ENCODE results near the gene GATA5.

Gene GATA5

GRCh38 chr20:62487118-62487517 lies 11.3 kb upstream of the GATA5 start:
- DNase-seq = no peak

GRCh38 chr20:62486484-62486883 lies 10.7 kb upstream of the GATA5 start:
- no peak for DNase-seq

- DNase-seq = no peak
These were observed 9.9 kb upstream of the GATA5 start for GRCh38 chr20:62485701-62486089.

GRCh38 chr20:62485062-62485700 lies 9.4 kb upstream of the GATA5 start:
- no peak for DNase-seq

- DNase-seq = no peak
These were observed 8.7 kb upstream of the GATA5 start for GRCh38 chr20:62484478-62484877.

GRCh38 chr20:62483613-62484458 lies 8.0 kb upstream of the GATA5 start:
- DNase-seq = no peak

- no peak for DNase-seq
These were observed 7.2 kb upstream of the GATA5 start for GRCh38 chr20:62482974-62483373.

- no peak for DNase-seq
These were observed 6.5 kb upstream of the GATA5 start for GRCh38 chr20:62482146-62482809.

- no peak for DNase-seq
These were observed 5.8 kb upstream of the GATA5 start for GRCh38 chr20:62481425-62482145.

GRCh38 chr20:62480318-62480717 lies 4.5 kb upstream of the GATA5 start:
- DNase-seq = no peak

- no peak for DNase-seq
These were observed 3.9 kb upstream of the GATA5 start for GRCh38 chr20:62479656-62480055.

GRCh38 chr20:62479156-62479555 lies 3.4 kb upstream of the GATA5 start:
- DNase-seq = no peak

- no peak for DNase-seq
These were observed 2.1 kb upstream of the GATA5 start for GRCh38 chr20:62477669-62478455.

GRCh38 chr20:62476056-62476838 lies 452 bp upstream of the GATA5 start:
- no peak for DNase-seq

GRCh38 chr20:62475027-62475771 lies 596 bp downstream of the GATA5 start:
- no peak for DNase-seq

- no peak for DNase-seq
These were observed 1.2 kb downstream of the GATA5 start for GRCh38 chr20:62474604-62475026.

GRCh38 chr20:62473717-62474603 lies 1.8 kb downstream of the GATA5 start:
- DNase-seq = no peak

- no peak for DNase-seq
These were observed 2.7 kb downstream of the GATA5 start for GRCh38 chr20:62472941-62473585.
